HFFc6 (cell line): ENCODE results near the gene DEFB132. TPM values are rescaled to one million over a fixed set of nuclear protein-coding genes. Genes with fewer than 3 reads are reported as not detected.
"Not testable (repeated sequence)": the region's sequence is repeated elsewhere in the genome, so short reads cannot be mapped to it uniquely, and the experiment has no call there.

Experiments used
- DNase-seq: peaks from one replicate; pipeline ENCODE4 v3.0.0-alpha.2; 2018
- H3K27ac Mint-ChIP-seq: 2 replicates; pipeline ENCODE4 v1.8.0; 2020; ENCODE audit warnings: mild to moderate bottlenecking, mixed read lengths
- H3K27me3 Mint-ChIP-seq: 2 replicates; pipeline ENCODE4 v1.8.0; 2021; ENCODE audit warnings: mild to moderate bottlenecking, moderate library complexity, mixed read lengths; ENCODE audit not compliant: insufficient read depth
- H3K36me3 Mint-ChIP-seq: 2 replicates; pipeline ENCODE4 v1.8.0; 2021; ENCODE audit warnings: low read depth, mixed read lengths
- H3K4me1 Mint-ChIP-seq: 2 replicates; pipeline ENCODE4 v1.8.0; 2020; ENCODE audit warnings: low read depth, mixed read lengths
- H3K4me3 Mint-ChIP-seq: 2 replicates; pipeline ENCODE4 v1.8.0; 2020; ENCODE audit warnings: mild to moderate bottlenecking, moderate library complexity, mixed read lengths
- H3K9me3 Mint-ChIP-seq: 2 replicates; pipeline ENCODE4 v1.8.0; 2020; ENCODE audit warnings: mild to moderate bottlenecking, mixed read lengths
- CTCF ChIP-seq: fragments of 200-600 bp; sonication (generic); IDR thresholded peaks from 2 replicates; pipeline ENCODE4 v1.5.0; 2021; ENCODE audit warnings: antibody characterized with exemption, mild to moderate bottlenecking
- total RNA-seq, 6 experiments: library from RNA; stranded (reverse); fragmentation: NEBNext Ultra II Directional; extraction: Animal tissue kit (Norgen Biotek cat#: 25700); gene quantifications; 2 replicates in 1 of 6; 3 replicates in 5 of 6; pipeline ENCODE4 v1.2.3, GENCODE V29; 2021

The DEFB132 gene
- total RNA-seq, 6 experiments from 2014 or later = not detected

GRCh38 chr20:251354-251753 is 6.2 kb upstream of the DEFB132 start:
- Mint-ChIP-seq H3K27me3 (peaks cover 21% of the 10 kb centered on the region), H3K4me1 (no peaks in the 10 kb centered on the region), H3K4me3 (no peak overlapping the region), H3K9me3 (no peaks in the 10 kb centered on the region; the same call in 1 of the 2 replicates), H3K27ac (no peak overlapping the region), H3K36me3 (no peaks in the 10 kb centered on the region)
- no peak for DNase-seq
- no peak for TF ChIP-seq CTCF

DNA sequence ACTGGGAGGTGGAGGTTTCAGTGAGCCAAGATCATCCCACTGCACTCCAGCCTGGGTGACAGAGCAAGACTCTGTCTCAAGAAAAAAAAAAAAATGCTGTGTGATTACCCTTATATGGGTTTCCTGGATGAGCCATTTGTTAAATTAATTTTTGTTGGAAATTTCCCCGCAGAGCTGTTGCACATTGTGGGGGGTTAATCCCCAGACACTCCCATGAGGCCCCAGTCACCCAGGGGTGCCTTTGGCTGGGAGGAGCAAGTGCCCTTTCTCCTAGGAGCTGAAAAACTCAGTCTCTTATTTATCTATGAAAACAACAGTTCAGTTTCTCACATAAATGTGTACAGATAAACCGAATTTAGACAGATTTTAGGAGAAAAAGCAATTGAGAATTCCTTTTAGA is 4.7 kb upstream of the DEFB132 start:
- no peak for TF ChIP-seq CTCF
- H3K36me3 Mint-ChIP-seq = no peaks in the 10 kb centered on the region
- H3K4me3 Mint-ChIP-seq = no peak overlapping the region
- peaks cover 19% of the 10 kb centered on the region for H3K27me3 Mint-ChIP-seq
- H3K27ac Mint-ChIP-seq = no peak overlapping the region
- no peaks in the 10 kb centered on the region for H3K4me1 Mint-ChIP-seq
- H3K9me3 Mint-ChIP-seq = no peaks in the 10 kb centered on the region
- DNase-seq = no peak

DNA sequence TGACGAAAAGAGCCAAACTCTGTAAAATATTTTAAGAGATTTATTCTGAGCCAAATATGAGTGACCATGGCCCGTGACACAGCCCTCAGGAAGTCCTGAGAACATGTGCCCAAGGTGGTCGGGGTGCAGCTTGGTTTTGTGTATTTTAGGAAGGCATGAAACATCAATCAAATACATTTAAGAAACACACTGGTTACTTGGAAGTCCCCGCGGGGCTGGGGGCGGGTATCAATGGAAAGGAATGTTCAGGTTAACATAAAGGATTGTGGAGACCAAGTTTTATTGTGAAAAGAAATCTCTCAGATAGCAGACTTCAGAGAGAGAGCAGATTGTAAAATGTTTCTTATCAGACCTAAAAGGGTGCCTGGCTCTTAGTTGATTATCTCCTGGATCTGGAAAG is 4.1 kb upstream of the DEFB132 start:
- not testable (repeated sequence) for H3K9me3 Mint-ChIP-seq, DNase-seq, H3K36me3 Mint-ChIP-seq, H3K4me3 Mint-ChIP-seq, H3K27ac Mint-ChIP-seq, H3K4me1 Mint-ChIP-seq
- peaks cover 22% of the 10 kb centered on the region for H3K27me3 Mint-ChIP-seq

DNA sequence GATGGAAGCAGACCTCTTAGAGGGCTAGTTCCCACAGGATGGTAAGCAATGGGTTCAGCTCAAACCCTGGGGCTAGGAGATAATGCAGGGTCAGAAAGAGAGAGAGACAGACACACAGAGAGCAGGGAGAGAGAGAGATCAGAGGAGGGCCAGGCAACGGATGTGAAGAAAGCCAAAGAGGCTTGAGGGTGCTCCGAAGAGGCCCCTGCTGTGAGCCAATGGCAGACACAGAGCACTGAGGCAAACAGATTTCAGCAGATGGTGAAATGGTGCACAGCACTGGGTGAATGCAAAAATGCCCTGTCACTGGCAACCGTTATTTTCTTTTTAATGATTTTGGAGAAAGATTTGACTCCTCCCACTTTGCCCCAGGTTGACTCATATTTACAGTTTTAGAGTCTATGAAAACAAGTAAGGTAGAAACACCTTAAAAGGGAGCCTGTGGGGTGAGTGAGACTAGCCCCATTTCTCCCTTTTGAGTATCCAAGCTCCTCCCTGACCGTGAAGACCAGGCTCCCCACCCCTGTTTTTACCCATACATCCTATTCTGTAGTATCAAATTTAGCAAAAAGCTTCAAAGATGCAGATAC is 840 bp downstream of the DEFB132 start:
- Mint-ChIP-seq H3K27ac (no peak overlapping the region), H3K36me3 (no peaks in the 10 kb centered on the region), H3K4me1 (no peaks in the 10 kb centered on the region), H3K4me3 (no peak overlapping the region), H3K27me3 (peaks cover 27% of the 10 kb centered on the region), H3K9me3 (no peaks in the 10 kb centered on the region)
- TF ChIP-seq CTCF = no peak
- DNase-seq = no peak

DNA sequence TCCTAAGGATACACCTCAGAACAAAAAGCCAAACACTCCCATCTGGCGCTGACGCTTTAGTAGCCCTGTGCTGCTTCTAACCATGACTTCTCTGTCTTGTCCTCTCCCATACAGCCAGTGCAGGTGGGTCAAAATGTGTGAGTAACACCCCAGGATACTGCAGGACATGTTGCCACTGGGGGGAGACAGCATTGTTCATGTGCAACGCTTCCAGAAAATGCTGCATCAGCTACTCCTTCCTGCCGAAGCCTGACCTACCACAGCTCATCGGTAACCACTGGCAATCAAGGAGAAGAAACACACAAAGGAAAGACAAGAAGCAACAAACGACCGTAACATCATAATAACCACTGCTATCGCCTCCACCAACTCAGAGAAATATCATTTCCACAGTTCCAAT is 1.4 kb downstream of the DEFB132 start:
- peaks cover 25% of the 10 kb centered on the region for H3K27me3 Mint-ChIP-seq
- DNase-seq = no peak
- no peaks in the 10 kb centered on the region for H3K4me1 Mint-ChIP-seq
- no peak overlapping the region for H3K4me3 Mint-ChIP-seq
- no peak overlapping the region for H3K27ac Mint-ChIP-seq
- H3K9me3 Mint-ChIP-seq = no peaks in the 10 kb centered on the region
- TF ChIP-seq CTCF = no peak; the same call in 1 of the 2 replicates
- no peaks in the 10 kb centered on the region for H3K36me3 Mint-ChIP-seq

DNA sequence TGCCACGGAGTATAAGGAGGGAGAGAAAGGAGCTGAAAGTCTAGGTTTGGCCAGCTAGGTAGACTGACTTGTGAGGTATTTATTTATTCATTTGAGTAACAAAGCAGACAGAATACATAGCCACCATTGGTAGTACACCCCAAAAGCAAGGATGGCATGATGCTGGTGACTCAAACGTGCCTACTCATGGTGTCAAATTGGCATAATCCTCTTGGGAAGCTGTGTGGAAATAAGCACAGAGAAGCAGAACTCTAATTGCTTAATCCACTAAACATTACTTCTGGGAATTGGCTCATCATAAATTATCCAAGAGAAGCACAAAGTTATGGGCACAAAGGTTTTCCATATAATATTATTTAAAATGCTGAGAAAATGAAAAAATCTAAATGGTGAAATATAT is 2.5 kb downstream of the DEFB132 start:
- no peak for DNase-seq
- Mint-ChIP-seq H3K27me3 (peaks cover 19% of the 10 kb centered on the region), H3K9me3 (no peaks in the 10 kb centered on the region), H3K36me3 (no peaks in the 10 kb centered on the region), H3K27ac (no peak overlapping the region), H3K4me3 (no peak overlapping the region), H3K4me1 (no peaks in the 10 kb centered on the region)
- no peak for TF ChIP-seq CTCF
